ENCODE measurements around the gene TNRC6C.

- TF ChIP-seq ZNF564 (CRISPR knock-in tag; IDR thresholded peaks at IDR 0.05) (no peak), TBX3 (IDR thresholded peaks at IDR 0.05; ENCODE audit: borderline replicate concordance) (no peak), ETV5 (CRISPR knock-in tag; IDR thresholded peaks at IDR 0.05; ENCODE audit: borderline replicate concordance) (no peak), ZBTB39 (CRISPR knock-in tag; IDR thresholded peaks at IDR 0.05) (no peak), NFE2L2 (IDR thresholded peaks at IDR 0.05; ENCODE audit: low read length) (no peak), FOXP1 (IDR thresholded peaks at IDR 0.05) (no peak), FOXP1 (CRISPR knock-in tag; IDR thresholded peaks at IDR 0.05) (no peak), HCFC1 (IDR thresholded peaks at IDR 0.05; ENCODE audit: low read depth, low read length) (no peak), CBX5 (CRISPR knock-in tag; IDR thresholded peaks at IDR 0.05; ENCODE audit: borderline replicate concordance) (no peak)
These were observed 68.6 kb downstream of the TNRC6C start for GRCh38 chr17:78027121-78027520.
